HCT116 (cell line): ENCODE measurements around the gene CRCP. TPM values are rescaled to one million over a fixed set of nuclear protein-coding genes. Genes with fewer than 3 reads are reported as not detected.
"Not testable (repeated sequence)": the region's sequence is repeated elsewhere in the genome, so short reads cannot be mapped to it uniquely, and the experiment has no call there.

Source experiments
- ATAC-seq: fragments of 200-7000 bp; cut with Tn5 transposase; 2 replicates; pipeline ENCODE4 v1.9.1; 2020; ENCODE audit warnings: mild to moderate bottlenecking, moderate library complexity
- BruUV-seq: library from RNA; stranded (reverse); fragments of 400-500 nt; replicated peaks from 2 replicates; lab custom pipeline; 2021; lab: Mats Ljungman, UMichigan
- CTCF ChIA-PET: fragments of 300-600 bp; sonication (Branson Sonifier 250); formaldehyde crosslinking; loops from one replicate; lab custom pipeline; 2021; ENCODE audit warnings: antibody characterized with exemption; lab: Charles Lee
- POLR2A ChIA-PET: fragments of 300-600, 350-600 bp; sonication (Branson Sonifier 250); formaldehyde crosslinking; loops from one replicate; lab custom pipeline; 2021; ENCODE audit warnings: antibody characterized with exemption; lab: Charles Lee
- RAD21 ChIA-PET, 2 experiments: fragments of 300-600 bp; sonication (Branson Sonifier 250); formaldehyde crosslinking; loops; one replicate each; lab custom pipeline; 2023; ENCODE audit warnings: low total read pairs in 2 of 2; ENCODE audit not compliant: uncharacterized antibody in 2 of 2, unreplicated experiment in 2 of 2, low non-redundant PET in 1 of 2; lab: Charles Lee
- DNase-seq: peaks from one replicate; pipeline ENCODE4 v3.0.0-alpha.2; 2010; ENCODE audit warnings: low read depth, low spot score
- H2AFZ ChIP-seq: fragments of 200-600 bp; shearing (Covaris generic), sonication (generic); 2 replicates; pipeline ENCODE4 v1.6.1; 2017; ENCODE audit warnings: low read depth, mixed run types, mixed read lengths, antibody characterized with exemption, low read length; ENCODE audit not compliant: poor library complexity, severe bottlenecking
- H3K27ac ChIP-seq: 2 replicates; pipeline ENCODE4 v1.5.1; 2012; ENCODE audit warnings: low read depth, low read length
- H3K27me3 ChIP-seq: fragments of 200-600 bp; sonication (generic); 2 replicates; pipeline ENCODE4 v1.6.1; 2016; ENCODE audit warnings: mixed run types, low read length, mixed read lengths; ENCODE audit not compliant: insufficient read depth
- H3K36me3 ChIP-seq, 2 experiments: fragments of 200-500 bp in 1 of 2; fragments of 200-600 bp in 1 of 2; sonication (Bioruptor generic) in 1 of 2; sonication (generic) in 1 of 2; 2 replicates each; pipeline versions ENCODE4 v1.5.1 to v1.6.1; 2014 to 2016; ENCODE audit warnings: low read length in 2 of 2, inconsistent platforms in 1 of 2, mixed read lengths in 1 of 2, mixed run types in 1 of 2; ENCODE audit not compliant: insufficient read depth in 2 of 2, control insufficient read depth in 1 of 2
- H3K4me1 ChIP-seq, 2 experiments: fragments of 200-600 bp in 1 of 2; sonication (generic) in 1 of 2; 2 replicates each; pipeline versions ENCODE4 v1.5.1 to v1.6.1; 2012 to 2017; ENCODE audit warnings: low read length in 2 of 2, inconsistent platforms in 1 of 2, mild to moderate bottlenecking in 1 of 2, mixed read lengths in 1 of 2, mixed run types in 1 of 2, moderate library complexity in 1 of 2; ENCODE audit not compliant: insufficient read depth in 2 of 2, control insufficient read depth in 1 of 2
- H3K4me2 ChIP-seq: fragments of 200-600 bp; sonication (generic); 2 replicates; pipeline ENCODE4 v1.6.1; 2017; ENCODE audit warnings: mixed run types, low read length, mixed read lengths
- H3K4me3 ChIP-seq, 2 experiments: fragments of 200-600 bp in 1 of 2; sonication (generic) in 1 of 2; replicated peaks in 1 of 2; 2 replicates each; pipeline ENCODE4 v1.5.1; 2011 to 2016; ENCODE audit warnings: low read length in 2 of 2, control low read depth in 1 of 2, low read depth in 1 of 2, mild to moderate bottlenecking in 1 of 2, mixed read lengths in 1 of 2, mixed run types in 1 of 2
- H3K79me2 ChIP-seq: fragments of 200-600 bp; sonication (generic); 2 replicates; pipeline ENCODE4 v1.6.1; 2017; ENCODE audit warnings: mild to moderate bottlenecking, mixed run types, low read length, moderate library complexity, mixed read lengths; ENCODE audit not compliant: insufficient read depth
- H3K9ac ChIP-seq: fragments of 200-600 bp; sonication (generic); 2 replicates; pipeline ENCODE4 v1.6.1; 2016; ENCODE audit warnings: low read length, mixed read lengths
- H3K9me2 ChIP-seq: fragments of 200-600 bp; sonication (generic), shearing (Covaris generic); 2 replicates; pipeline ENCODE4 v1.6.1; 2017; ENCODE audit warnings: mixed run types, mild to moderate bottlenecking, moderate library complexity; ENCODE audit not compliant: insufficient read depth
- H3K9me3 ChIP-seq, 2 experiments: fragments of 200-500 bp in 1 of 2; fragments of 200-600 bp in 1 of 2; sonication (Bioruptor generic) in 1 of 2; sonication (generic) in 1 of 2; 2 replicates each; pipeline ENCODE4 v1.6.1; 2014 to 2017; ENCODE audit warnings: low read length in 2 of 2, mixed read lengths in 2 of 2, inconsistent platforms in 1 of 2, low read depth in 1 of 2, mild to moderate bottlenecking in 1 of 2, mixed run types in 1 of 2, moderate library complexity in 1 of 2; ENCODE audit not compliant: control insufficient read depth in 1 of 2, insufficient read depth in 1 of 2
- H4K20me1 ChIP-seq: fragments of 200-600 bp; sonication (generic), shearing (Covaris generic); 2 replicates; pipeline ENCODE4 v1.6.1; 2017; ENCODE audit warnings: mixed run types, mild to moderate bottlenecking, moderate library complexity; ENCODE audit not compliant: insufficient read depth
- CEBPB ChIP-seq: IDR thresholded peaks from 2 replicates; pipeline ENCODE4 v1.6.1; 2012; ENCODE audit warnings: low read depth
- CTCF ChIP-seq, 3 experiments: fragments of 200-600 bp in 1 of 3; sonication (generic) in 1 of 3; IDR thresholded peaks in 2 of 3; conservative IDR thresholded peaks in 1 of 3; 2 replicates each; pipeline ENCODE4 v1.5.1; 2012 to 2017; ENCODE audit warnings: low read depth in 2 of 3, low read length in 2 of 3, antibody characterized with exemption in 1 of 3, borderline replicate concordance in 1 of 3, control low read depth in 1 of 3, mild to moderate bottlenecking in 1 of 3, mixed read lengths in 1 of 3, mixed run types in 1 of 3, moderate library complexity in 1 of 3; ENCODE audit not compliant: insufficient read depth in 1 of 3
- EGR1 ChIP-seq: IDR thresholded peaks from 2 replicates; pipeline ENCODE4 v1.6.1; 2012; ENCODE audit warnings: low read depth
- ELF1 ChIP-seq: IDR thresholded peaks from 2 replicates; pipeline ENCODE4 v1.6.1; 2012; ENCODE audit warnings: low read depth, borderline replicate concordance
- EZH2 ChIP-seq: fragments of 200-600 bp; sonication (generic); IDR thresholded peaks from 2 replicates; pipeline ENCODE4 v1.6.1; 2017; ENCODE audit warnings: antibody characterized with exemption, mixed run types
- EZH2phosphoT487 ChIP-seq: fragments of 200-600 bp; IDR thresholded peaks from 2 replicates; pipeline ENCODE4 v1.6.1; 2018; ENCODE audit warnings: antibody characterized with exemption, borderline replicate concordance
- ZBTB33 ChIP-seq: IDR thresholded peaks from 2 replicates; pipeline ENCODE4 v1.6.1; 2011; ENCODE audit warnings: mild to moderate bottlenecking, low read length, moderate library complexity; ENCODE audit not compliant: insufficient replicate concordance; ENCODE audit errors: extremely low read depth
- intact Hi-C: fragments of 100-400 bp; cut with micrococcal nuclease; formaldehyde crosslinking; loops from 2 replicates; pipeline ENCODE4 v1.10.0; 2022
- total RNA-seq: library from RNA; stranded (reverse); gene quantifications from one replicate; pipeline ENCODE4 v1.2.1, GENCODE V29; 2021; ENCODE audit not compliant: unreplicated experiment

The CRCP gene
- total RNA-seq, 1 experiment from 2014 or later: 28.4 TPM

- no peak for TF ChIP-seq ZBTB33
- no peak for TF ChIP-seq EGR1
- TF ChIP-seq EZH2: no peak
- TF ChIP-seq ELF1: no peak
- no peak for TF ChIP-seq EZH2phosphoT487
- no peak; the same call in 1 of the 2 replicates for TF ChIP-seq CEBPB
- no peak for TF ChIP-seq CTCF (IDR thresholded peaks at IDR 0.05 in 2 of 3, conservative IDR thresholded peaks at IDR 0.05 in 1 of 3; ENCODE audit: borderline replicate concordance in 1 of 3, insufficient read depth in 1 of 3, low read depth in 2 of 3, low read length in 2 of 3)
Observed at GRCh38 chr7:66110856-66111255, 3.8 kb upstream of the CRCP start (continued).

GRCh38 chr7:66116680-66117420 is 2.2 kb downstream of the CRCP start:
- Histone ChIP-seq H3K4me2 (0 out of 2 replicates have a peak overlapping the region, but pooled peaks have one; percentile 87), H3K4me1 (peaks cover 9 to 23% of the 10 kb centered on the region in 2 experiments), H3K79me2 (peaks cover 71% of the 10 kb centered on the region)
- H3K9ac ChIP-seq, ATAC-seq, H3K36me3 ChIP-seq, CTCF ChIA-PET, POLR2A ChIA-PET, H2AFZ ChIP-seq, H3K4me3 ChIP-seq, RAD21 ChIA-PET, intact Hi-C loops, H3K27ac ChIP-seq, BruUV-seq, H3K9me3 ChIP-seq, DNase-seq, H3K27me3 ChIP-seq, H3K9me2 ChIP-seq, H4K20me1 ChIP-seq: not testable (repeated sequence)
